SK-N-SH treated with all-trans-retinoic acid at 6 μM for 48 hours (cell line): ENCODE results near the gene ZNF343.
"Not testable (repeated sequence)": the region's sequence is repeated elsewhere in the genome, so short reads cannot be mapped to it uniquely, and the experiment has no call there.

Source experiments
- ARNTL ChIP-seq: fragments of 450-650 bp; formaldehyde crosslinking; IDR thresholded peaks from 2 replicates; pipeline ENCODE4 v1.5.0; 2020; ENCODE audit warnings: low read depth, mild to moderate bottlenecking, moderate library complexity, borderline replicate concordance
- BACH2 ChIP-seq: fragments of 250-450 bp; sonication (Bioruptor Pico); IDR thresholded peaks from 2 replicates; pipeline ENCODE4 v1.9.0; 2021; ENCODE audit warnings: mild to moderate bottlenecking, borderline replicate concordance
- PATZ1 ChIP-seq: fragments of 250-450 bp; sonication (Bioruptor Pico); IDR thresholded peaks from 2 replicates; pipeline ENCODE4 v1.8.0; 2020; ENCODE audit warnings: mild to moderate bottlenecking, moderate library complexity, borderline replicate concordance
- SNAI2 ChIP-seq: fragments of 250-450 bp; sonication (Bioruptor Pico); IDR thresholded peaks from 2 replicates; pipeline ENCODE4 v1.5.0; 2020; ENCODE audit warnings: mild to moderate bottlenecking, moderate library complexity
- TCF4 ChIP-seq: fragments of 250-450 bp; sonication (Bioruptor Pico); IDR thresholded peaks from 2 replicates; pipeline ENCODE4 v1.8.0; 2021; ENCODE audit warnings: mild to moderate bottlenecking, moderate library complexity, borderline replicate concordance
- TOX ChIP-seq: fragments of 250-450 bp; sonication (Bioruptor Pico); IDR thresholded peaks from 2 replicates; pipeline ENCODE4 v1.8.0; 2021; ENCODE audit warnings: mild to moderate bottlenecking, moderate library complexity, borderline replicate concordance
- TSHZ2 ChIP-seq: fragments of 250-450 bp; sonication (Bioruptor Pico); IDR thresholded peaks from 2 replicates; pipeline ENCODE4 v1.5.0; 2020; ENCODE audit warnings: mild to moderate bottlenecking, moderate library complexity
- ZC3H10 ChIP-seq: fragments of 250-450 bp; sonication (Bioruptor Pico); IDR thresholded peaks from 2 replicates; pipeline ENCODE4 v1.5.1; 2021; ENCODE audit warnings: mild to moderate bottlenecking, moderate library complexity
- ZFP3 ChIP-seq: fragments of 250-450 bp; sonication (Bioruptor Pico); IDR thresholded peaks from 2 replicates; pipeline ENCODE4 v1.5.0; 2020; ENCODE audit warnings: mild to moderate bottlenecking, moderate library complexity
- ZFP30 ChIP-seq: fragments of 450-650 bp; formaldehyde crosslinking; IDR thresholded peaks from 2 replicates; pipeline ENCODE4 v1.5.0; 2022; ENCODE audit warnings: mild to moderate bottlenecking, moderate library complexity

- not testable (repeated sequence) for TF ChIP-seq TCF4 (CRISPR knock-in tag); ZFP3 (CRISPR knock-in tag); ZFP30 (CRISPR knock-in tag); ZC3H10 (CRISPR knock-in tag); SNAI2 (CRISPR knock-in tag); TOX; ARNTL; BACH2 (CRISPR knock-in tag); PATZ1 (CRISPR knock-in tag); TSHZ2 (CRISPR knock-in tag)
These were observed 5.8 kb downstream of the ZNF343 start for GRCh38 chr20:2502808-2503384.
